DOHH2 (cell line): ENCODE measurements around the gene ATP10B.

Source experiments
- EZH2phosphoT487 ChIP-seq: fragments of 200-600 bp; sonication (generic); IDR thresholded peaks from 2 replicates; pipeline ENCODE4 v1.6.1; 2017; ENCODE audit warnings: borderline replicate concordance, mild to moderate bottlenecking, antibody characterized with exemption, low read length, moderate library complexity, mixed read lengths
- TF ChIP-seq, protein P1 (sequence below): fragments of 200-600 bp; sonication (generic); IDR thresholded peaks from one replicate; pipeline ENCODE4 v1.5.1; 2014; ENCODE audit warnings: antibody characterized with exemption, mild to moderate bottlenecking, low read depth, low read length; ENCODE audit not compliant: poor library complexity, severe bottlenecking

DNA sequence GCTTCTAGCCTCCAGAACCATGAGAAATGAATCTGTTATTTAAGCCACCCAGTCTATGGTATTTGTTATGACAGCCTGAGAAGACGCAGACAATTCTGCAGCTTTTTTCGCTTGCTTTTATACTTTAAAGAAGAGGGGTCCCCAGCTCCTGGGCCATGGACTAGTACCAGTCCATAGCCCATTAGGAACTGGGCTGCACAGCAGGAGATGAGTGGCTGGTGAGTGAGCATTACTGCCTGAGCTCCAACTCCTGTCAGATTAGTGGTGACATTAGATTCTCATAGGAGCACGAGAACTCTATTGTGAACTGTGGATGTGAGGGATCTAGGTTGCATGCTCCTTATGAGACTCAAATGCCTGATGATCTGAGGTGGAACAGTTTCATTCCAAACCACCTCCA is 278.7 kb downstream of the ATP10B start:
- TF ChIP-seq EZH2phosphoT487: no peak
- TF ChIP-seq, protein P1, sequence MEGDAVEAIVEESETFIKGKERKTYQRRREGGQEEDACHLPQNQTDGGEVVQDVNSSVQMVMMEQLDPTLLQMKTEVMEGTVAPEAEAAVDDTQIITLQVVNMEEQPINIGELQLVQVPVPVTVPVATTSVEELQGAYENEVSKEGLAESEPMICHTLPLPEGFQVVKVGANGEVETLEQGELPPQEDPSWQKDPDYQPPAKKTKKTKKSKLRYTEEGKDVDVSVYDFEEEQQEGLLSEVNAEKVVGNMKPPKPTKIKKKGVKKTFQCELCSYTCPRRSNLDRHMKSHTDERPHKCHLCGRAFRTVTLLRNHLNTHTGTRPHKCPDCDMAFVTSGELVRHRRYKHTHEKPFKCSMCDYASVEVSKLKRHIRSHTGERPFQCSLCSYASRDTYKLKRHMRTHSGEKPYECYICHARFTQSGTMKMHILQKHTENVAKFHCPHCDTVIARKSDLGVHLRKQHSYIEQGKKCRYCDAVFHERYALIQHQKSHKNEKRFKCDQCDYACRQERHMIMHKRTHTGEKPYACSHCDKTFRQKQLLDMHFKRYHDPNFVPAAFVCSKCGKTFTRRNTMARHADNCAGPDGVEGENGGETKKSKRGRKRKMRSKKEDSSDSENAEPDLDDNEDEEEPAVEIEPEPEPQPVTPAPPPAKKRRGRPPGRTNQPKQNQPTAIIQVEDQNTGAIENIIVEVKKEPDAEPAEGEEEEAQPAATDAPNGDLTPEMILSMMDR: no peak
